K562 (cell line): ENCODE measurements around the gene SCRG1. TPM values are rescaled to one million over a fixed set of nuclear protein-coding genes. Genes with fewer than 3 reads are reported as not detected.

ENCODE experiments used
- ATAC-seq: fragments of 200-7000 bp; cut with Tn5 transposase; 3 replicates; pipeline ENCODE4 v1.9.1; 2020; ENCODE audit warnings: moderate library complexity
- BruUV-seq: library from RNA; stranded (reverse); fragments of 400-500 nt; replicated peaks from 2 replicates; lab custom pipeline; 2021; lab: Mats Ljungman, UMichigan
- CTCF ChIA-PET: fragments of 300-600 bp; formaldehyde crosslinking; extraction: SDS; loops from one replicate; lab custom pipeline; 2021; ENCODE audit warnings: low intra/inter-chr PET ratio; lab: Yijun Ruan, JAX
- POLR2A ChIA-PET: fragments of 300-600, 350-650 bp; sonication (Branson Sonifier 250); formaldehyde crosslinking; extraction: SDS; loops from one replicate; lab custom pipeline; 2021; ENCODE audit warnings: antibody characterized with exemption, inconsistent platforms; lab: Yijun Ruan, JAX
- DNase-seq, 4 experiments: peaks; one replicate each; pipeline versions ENCODE4 v3.0.0 to v3.0.0-alpha.2; 2011 to 2018; ENCODE audit warnings: low spot score in 3 of 4, mixed read lengths in 3 of 4; ENCODE audit errors: extremely low read depth in 1 of 4
- FAIRE-seq: peaks from 2 replicates; lab custom pipeline; 2011; peaks lifted over from hg19 to GRCh38; lab: Jason Lieb, UNC
- H2AFZ ChIP-seq: 2 replicates; pipeline ENCODE4 v1.6.0; 2011; ENCODE audit warnings: low read depth, low read length, control low read depth, inconsistent platforms
- H3K27ac ChIP-seq: fragments of 200-600 bp; 3 replicates; pipeline ENCODE4 v1.8.0; 2011; ENCODE audit warnings: low read depth, mild to moderate bottlenecking, control low read depth, inconsistent platforms, low read length, moderate library complexity, mixed read lengths; ENCODE audit errors: extremely low read depth
- H3K27me3 ChIP-seq, 2 experiments: fragments of 300-600 bp in 1 of 2; 2 replicates in 1 of 2; 3 replicates in 1 of 2; pipeline versions ENCODE4 v1.6.0 to v1.8.0; 2011; ENCODE audit warnings: inconsistent platforms in 2 of 2, low read length in 2 of 2, mild to moderate bottlenecking in 1 of 2, mixed read lengths in 1 of 2, moderate library complexity in 1 of 2; ENCODE audit not compliant: control insufficient read depth in 2 of 2, insufficient read depth in 2 of 2
- H3K36me3 ChIP-seq: fragments of 300-600 bp; 3 replicates; pipeline ENCODE4 v1.8.0; 2011; ENCODE audit warnings: mild to moderate bottlenecking, low read length, inconsistent platforms; ENCODE audit not compliant: control insufficient read depth, insufficient read depth
- H3K4me1 ChIP-seq, 2 experiments: fragments of 200-600 bp in 1 of 2; replicated peaks in 1 of 2; 2 replicates in 1 of 2; 3 replicates in 1 of 2; pipeline versions ENCODE4 v1.5.1 to v1.8.0; 2011; ENCODE audit warnings: inconsistent platforms in 2 of 2, low read length in 2 of 2, mild to moderate bottlenecking in 1 of 2, mixed read lengths in 1 of 2, moderate library complexity in 1 of 2; ENCODE audit not compliant: control insufficient read depth in 2 of 2, insufficient read depth in 2 of 2
- H3K4me2 ChIP-seq: 2 replicates; pipeline ENCODE4 v1.6.1; 2011; ENCODE audit warnings: low read length, control low read depth, inconsistent platforms, mixed read lengths; ENCODE audit not compliant: insufficient read depth
- H3K4me3 ChIP-seq: fragments of 200-600 bp; sonication (generic), shearing (Covaris generic); 2 replicates; pipeline ENCODE4 v1.5.1; 2016; ENCODE audit warnings: control low read depth, inconsistent platforms
- H3K79me2 ChIP-seq: fragments of 200-600 bp; 3 replicates; pipeline ENCODE4 v1.8.0; 2011; ENCODE audit warnings: low read length, inconsistent platforms; ENCODE audit not compliant: control insufficient read depth, insufficient read depth
- H3K9ac ChIP-seq, 2 experiments: 2 replicates each; pipeline versions ENCODE4 v1.6.0 to v1.6.1; 2011; ENCODE audit warnings: low read depth in 2 of 2, low read length in 2 of 2, control low read depth in 1 of 2, inconsistent platforms in 1 of 2, mild to moderate bottlenecking in 1 of 2, mixed read lengths in 1 of 2; ENCODE audit not compliant: insufficient read depth in 1 of 2
- H3K9me1 ChIP-seq: one replicate; pipeline ENCODE4 v1.6.0; 2011; ENCODE audit warnings: inconsistent platforms, mild to moderate bottlenecking, low read length, moderate library complexity; ENCODE audit not compliant: control insufficient read depth, insufficient read depth
- H3K9me3 ChIP-seq: replicated peaks from 2 replicates; pipeline ENCODE4 v1.5.1; 2011; ENCODE audit warnings: low read depth, low read length, inconsistent platforms; ENCODE audit not compliant: control insufficient read depth, insufficient read depth
- H4K20me1 ChIP-seq: replicated peaks from 2 replicates; pipeline ENCODE4 v1.6.1; 2011; ENCODE audit warnings: low read length, inconsistent platforms, mixed read lengths; ENCODE audit not compliant: control insufficient read depth, insufficient read depth
- CREBBP ChIP-seq: IDR thresholded peaks from one replicate; pipeline ENCODE4 v1.6.1; 2012; ENCODE audit warnings: low read depth, mild to moderate bottlenecking, control low read depth, inconsistent platforms, low read length
- GTF2E2 ChIP-seq: fragments of 200-800 bp; sonication (Bioruptor generic); IDR thresholded peaks from 2 replicates; pipeline ENCODE4 v1.6.1; 2016; ENCODE audit warnings: missing genetic modification characterization, missing compliant biosample characterization
- MTA3 ChIP-seq: fragments of 450-650 bp; formaldehyde crosslinking; IDR thresholded peaks from 2 replicates; pipeline ENCODE4 v1.6.1; 2017; ENCODE audit warnings: mild to moderate bottlenecking, borderline replicate concordance
- ZNF41 ChIP-seq: fragments of 250-450 bp; sonication (Bioruptor Pico); conservative IDR thresholded peaks from 2 replicates; pipeline ENCODE4 v1.4.0; 2020; ENCODE audit warnings: mild to moderate bottlenecking
- WGBS: fragments of 100-300 bp; shearing (Covaris generic); methylation state at CpG from one replicate; pipeline ENCODE4 v1.1.6; 2016; ENCODE audit warnings: low coverage, mixed read lengths; ENCODE audit not compliant: insufficient coverage; ENCODE audit errors: missing lambda C conversion rate; 5-methylcytosine and 5-hydroxymethylcytosine counted together
- in situ Hi-C: fragments of 300-500 bp; cut with MboI; formaldehyde crosslinking; loops from 4 replicates; pipeline ENCODE4 v1.15.0; 2018; ENCODE audit warnings: inconsistent platforms, mixed read lengths
- intact Hi-C: fragments of 100-400 bp; cut with micrococcal nuclease; formaldehyde crosslinking; loops from 2 replicates; pipeline ENCODE4 v1.14.2; 2022
- polyA plus RNA-seq, 8 experiments: library from polyadenylated mRNA; depleted of rRNA in 4 of 8; stranded (reverse) in 5 of 8; unstranded in 3 of 8; fragments of >200 nt; fragmentation: Nextera tagmentation in 2 of 8; fragmentation: Illumina TruSeq in 1 of 8; extraction: Ambion mirVana in 2 of 8; extraction: Trizol in 1 of 8; gene quantifications; 2 replicates each; pipeline versions ENCODE4 v1.2.1 to v1.2.3, GENCODE V29; 2011 to 2014; ENCODE audit warnings: inconsistent platforms in 1 of 8, missing spikeins in 1 of 8
- total RNA-seq, 7 experiments: library from RNA; depleted of rRNA in 6 of 7; stranded (reverse); fragments of >200 nt in 6 of 7; fragmentation: Illumina TruSeq in 2 of 7; extraction: Trizol in 2 of 7; gene quantifications; 2 replicates each; pipeline versions ENCODE4 v1.2.1 to v1.2.3, GENCODE V29; 2011 to 2021; ENCODE audit warnings: low replicate concordance in 1 of 7
- TF ChIP-seq, protein P1 (sequence below), 2 experiments: fragments of 450-650 bp in 1 of 2; sonication (generic) in 1 of 2; formaldehyde crosslinking in 1 of 2; IDR thresholded peaks in 1 of 2; conservative IDR thresholded peaks in 1 of 2; 2 replicates each; pipeline versions ENCODE4 v1.6.1 to v1.8.1; 2016 to 2023; ENCODE audit warnings: mild to moderate bottlenecking in 2 of 2, moderate library complexity in 2 of 2, inconsistent platforms in 1 of 2, missing genetic modification reagents in 1 of 2
- TF ChIP-seq, protein P2 (sequence below): fragments of 450-650 bp; IDR thresholded peaks from 2 replicates; pipeline ENCODE4 v1.6.1; 2017; ENCODE audit warnings: antibody characterized with exemption, mild to moderate bottlenecking
- TF ChIP-seq, protein P3 (sequence below), 2 experiments: fragments of 450-650 bp; conservative IDR thresholded peaks; 2 replicates each; pipeline ENCODE4 v1.6.1; 2017; ENCODE audit warnings: mild to moderate bottlenecking in 2 of 2, moderate library complexity in 2 of 2

SCRG1 gene
- total and polyA plus RNA-seq, 9 of the 15 experiments (the other 6 are each of a cell fraction or from before 2014, with no cell fraction given): 0.01 TPM; not detected in 7

DNA sequence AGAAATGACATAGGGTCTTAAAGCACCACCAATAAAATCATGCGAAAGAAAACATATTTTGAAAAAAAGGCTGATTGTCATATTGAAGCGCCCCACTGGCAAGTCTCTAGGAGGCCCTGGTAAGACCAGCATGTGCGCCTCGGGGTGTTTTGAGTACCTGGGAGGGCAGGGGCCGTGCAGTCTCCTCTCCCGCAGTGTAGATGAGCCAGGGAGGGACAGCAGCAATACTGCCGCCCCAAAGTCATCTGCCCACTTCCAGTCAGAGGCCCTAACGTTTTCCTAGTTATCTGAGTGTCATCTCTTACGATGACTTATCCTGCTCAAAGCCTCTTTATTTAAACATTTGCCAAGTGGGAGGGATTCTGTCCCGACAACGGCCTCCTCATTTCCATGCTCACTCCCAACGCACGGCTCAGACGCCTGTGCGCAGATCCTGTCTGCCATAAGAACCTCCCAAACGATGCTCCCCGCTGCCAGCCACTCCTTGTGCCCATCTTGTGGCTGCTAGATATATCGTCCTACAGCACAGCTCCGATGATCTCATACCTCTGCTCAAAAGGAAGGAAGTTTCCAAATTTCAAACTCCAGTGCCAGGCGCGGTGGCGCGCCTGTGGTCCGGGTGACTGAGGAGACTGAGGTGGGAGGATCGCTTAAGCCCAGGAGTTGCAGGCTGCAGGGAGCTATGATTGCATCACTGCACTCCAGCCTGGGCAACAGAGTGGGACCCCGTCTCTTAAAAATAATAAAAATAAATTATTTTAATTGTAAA lies 17.2 kb upstream of the SCRG1 start:
- CTCF ChIA-PET: interaction anchor here (2.0 to 4.1 kb wide), 2 partner anchors 98 to 402 kb away, joined by 14 to 57 read pairs; no protein-coding TSS in a partner anchor

More for the DNA sequence above, 17.2 kb upstream of the SCRG1 start:
- no peaks in the 10 kb centered on the region for H4K20me1 ChIP-seq
- H3K36me3 ChIP-seq: no peaks in the 10 kb centered on the region
- ATAC-seq (peak; percentile 22; the same call in 1 of the 3 replicates), DNase-seq (no peak), FAIRE-seq (no peak)
- H2AFZ ChIP-seq: peak overlapping the region; percentile 38; the same call in 1 of the 2 replicates
- no peaks in the 10 kb centered on the region for H3K4me1 ChIP-seq
- no TSS peak for BruUV-seq
- H3K4me2 ChIP-seq: no peak overlapping the region
- in situ Hi-C loops: loop anchor here (5.0 kb wide), 2 partner anchors 99 to 399 kb away; no protein-coding TSS in a partner anchor
- H3K9me1 ChIP-seq: no peaks in the 10 kb centered on the region
- no peaks in the 10 kb centered on the region for H3K27me3 ChIP-seq
- TF ChIP-seq CREBBP (no peak), GTF2E2 (tag) (no peak), ZNF41 (CRISPR knock-in tag) (no peak), MTA3 (no peak)
- TF ChIP-seq, protein P1, sequence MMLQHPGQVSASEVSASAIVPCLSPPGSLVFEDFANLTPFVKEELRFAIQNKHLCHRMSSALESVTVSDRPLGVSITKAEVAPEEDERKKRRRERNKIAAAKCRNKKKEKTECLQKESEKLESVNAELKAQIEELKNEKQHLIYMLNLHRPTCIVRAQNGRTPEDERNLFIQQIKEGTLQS (IDR thresholded peaks at IDR 0.05): peak; percentile 56
- TF ChIP-seq, protein P1 (CRISPR knock-in tag; conservative IDR thresholded peaks at IDR 0.05): no peak
- TF ChIP-seq, protein P2, sequence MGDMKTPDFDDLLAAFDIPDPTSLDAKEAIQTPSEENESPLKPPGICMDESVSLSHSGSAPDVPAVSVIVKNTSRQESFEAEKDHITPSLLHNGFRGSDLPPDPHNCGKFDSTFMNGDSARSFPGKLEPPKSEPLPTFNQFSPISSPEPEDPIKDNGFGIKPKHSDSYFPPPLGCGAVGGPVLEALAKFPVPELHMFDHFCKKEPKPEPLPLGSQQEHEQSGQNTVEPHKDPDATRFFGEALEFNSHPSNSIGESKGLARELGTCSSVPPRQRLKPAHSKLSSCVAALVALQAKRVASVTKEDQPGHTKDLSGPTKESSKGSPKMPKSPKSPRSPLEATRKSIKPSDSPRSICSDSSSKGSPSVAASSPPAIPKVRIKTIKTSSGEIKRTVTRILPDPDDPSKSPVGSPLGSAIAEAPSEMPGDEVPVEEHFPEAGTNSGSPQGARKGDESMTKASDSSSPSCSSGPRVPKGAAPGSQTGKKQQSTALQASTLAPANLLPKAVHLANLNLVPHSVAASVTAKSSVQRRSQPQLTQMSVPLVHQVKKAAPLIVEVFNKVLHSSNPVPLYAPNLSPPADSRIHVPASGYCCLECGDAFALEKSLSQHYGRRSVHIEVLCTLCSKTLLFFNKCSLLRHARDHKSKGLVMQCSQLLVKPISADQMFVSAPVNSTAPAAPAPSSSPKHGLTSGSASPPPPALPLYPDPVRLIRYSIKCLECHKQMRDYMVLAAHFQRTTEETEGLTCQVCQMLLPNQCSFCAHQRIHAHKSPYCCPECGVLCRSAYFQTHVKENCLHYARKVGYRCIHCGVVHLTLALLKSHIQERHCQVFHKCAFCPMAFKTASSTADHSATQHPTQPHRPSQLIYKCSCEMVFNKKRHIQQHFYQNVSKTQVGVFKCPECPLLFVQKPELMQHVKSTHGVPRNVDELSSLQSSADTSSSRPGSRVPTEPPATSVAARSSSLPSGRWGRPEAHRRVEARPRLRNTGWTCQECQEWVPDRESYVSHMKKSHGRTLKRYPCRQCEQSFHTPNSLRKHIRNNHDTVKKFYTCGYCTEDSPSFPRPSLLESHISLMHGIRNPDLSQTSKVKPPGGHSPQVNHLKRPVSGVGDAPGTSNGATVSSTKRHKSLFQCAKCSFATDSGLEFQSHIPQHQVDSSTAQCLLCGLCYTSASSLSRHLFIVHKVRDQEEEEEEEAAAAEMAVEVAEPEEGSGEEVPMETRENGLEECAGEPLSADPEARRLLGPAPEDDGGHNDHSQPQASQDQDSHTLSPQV: no peak
- TF ChIP-seq, protein P3, sequence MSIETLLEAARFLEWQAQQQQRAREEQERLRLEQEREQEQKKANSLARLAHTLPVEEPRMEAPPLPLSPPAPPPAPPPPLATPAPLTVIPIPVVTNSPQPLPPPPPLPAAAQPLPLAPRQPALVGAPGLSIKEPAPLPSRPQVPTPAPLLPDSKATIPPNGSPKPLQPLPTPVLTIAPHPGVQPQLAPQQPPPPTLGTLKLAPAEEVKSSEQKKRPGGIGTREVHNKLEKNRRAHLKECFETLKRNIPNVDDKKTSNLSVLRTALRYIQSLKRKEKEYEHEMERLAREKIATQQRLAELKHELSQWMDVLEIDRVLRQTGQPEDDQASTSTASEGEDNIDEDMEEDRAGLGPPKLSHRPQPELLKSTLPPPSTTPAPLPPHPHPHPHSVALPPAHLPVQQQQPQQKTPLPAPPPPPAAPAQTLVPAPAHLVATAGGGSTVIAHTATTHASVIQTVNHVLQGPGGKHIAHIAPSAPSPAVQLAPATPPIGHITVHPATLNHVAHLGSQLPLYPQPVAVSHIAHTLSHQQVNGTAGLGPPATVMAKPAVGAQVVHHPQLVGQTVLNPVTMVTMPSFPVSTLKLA (conservative IDR thresholded peaks at IDR 0.05): no peak
- intact Hi-C loops: loop anchor here (2.0 to 10.0 kb wide), 3 partner anchors 45 to 521 kb away; partner anchors contain the start of gene SAP30
- no peak overlapping the region for H3K9ac ChIP-seq
- H3K79me2 ChIP-seq: no peaks in the 10 kb centered on the region
- no peak overlapping the region for H3K27ac ChIP-seq
- H3K4me3 ChIP-seq: no peak overlapping the region
- no peaks in the 10 kb centered on the region for H3K9me3 ChIP-seq
- POLR2A ChIA-PET: no interaction called here
- WGBS: 46% methylated on average over 23 of the region's 26 CpGs
